NB4 (cell line): ENCODE measurements around the gene GABBR2.

Source experiments
- DNase-seq: peaks from one replicate; pipeline ENCODE4 v3.0.0; 2010; ENCODE audit warnings: low read depth
- H3K4me3 ChIP-seq: one replicate; pipeline ENCODE4 v1.5.1; 2011; ENCODE audit warnings: mild to moderate bottlenecking, low read depth, low read length, moderate library complexity
- CTCF ChIP-seq: IDR thresholded peaks from one replicate; pipeline ENCODE4 v1.5.1; 2012; ENCODE audit warnings: low read depth, low read length
- MAX ChIP-seq: IDR thresholded peaks from 2 replicates; pipeline ENCODE4 v1.6.1; 2011; ENCODE audit warnings: low read depth, low read length
- MYC ChIP-seq: IDR thresholded peaks from 2 replicates; pipeline ENCODE4 v1.6.1; 2011; ENCODE audit warnings: low read depth, low read length
- POLR2A ChIP-seq: IDR thresholded peaks from 2 replicates; pipeline ENCODE4 v1.6.1; 2011; ENCODE audit warnings: mild to moderate bottlenecking; ENCODE audit not compliant: insufficient read length; ENCODE audit errors: extremely low read depth

GABBR2 gene

GRCh38 chr9:98324801-98325200 lies 383.9 kb downstream of the GABBR2 start:
- DNase-seq, result no peak
- no peak overlapping the region for H3K4me3 ChIP-seq
- no peak for TF ChIP-seq POLR2A
- TF ChIP-seq MYC, result no peak
- no peak for TF ChIP-seq CTCF
- no peak for TF ChIP-seq MAX

- no peak for TF ChIP-seq POLR2A
- no peak for TF ChIP-seq CTCF
- no peak for TF ChIP-seq MYC
- no peak for TF ChIP-seq MAX
- H3K4me3 ChIP-seq, result no peak overlapping the region
- no peak for DNase-seq
Observed at GRCh38 chr9:98323831-98324135, 385.0 kb downstream of the GABBR2 start.

- no peak for TF ChIP-seq CTCF
- TF ChIP-seq MYC, result no peak
- no peak for TF ChIP-seq POLR2A
- no peak for TF ChIP-seq MAX
- H3K4me3 ChIP-seq, result no peak overlapping the region
- no peak for DNase-seq
Observed at GRCh38 chr9:98323051-98323830, 385.5 kb downstream of the GABBR2 start.

- no peak overlapping the region for H3K4me3 ChIP-seq
- no peak for DNase-seq
- TF ChIP-seq POLR2A (no peak), CTCF (no peak), MAX (no peak), MYC (no peak)
Observed at GRCh38 chr9:98321269-98321668, 387.5 kb downstream of the GABBR2 start.

- DNase-seq, result no peak
- TF ChIP-seq MAX, result no peak
- TF ChIP-seq MYC, result no peak
- TF ChIP-seq CTCF, result no peak
- no peak for TF ChIP-seq POLR2A
- no peak overlapping the region for H3K4me3 ChIP-seq
Observed at GRCh38 chr9:98318834-98319478, 389.8 kb downstream of the GABBR2 start.
